BE2C (cell line): ENCODE results near the gene UTP3.

ENCODE experiments used
- DNase-seq: peaks from one replicate; pipeline ENCODE4 v3.0.0-alpha.2; 2020
- H3K27me3 ChIP-seq: fragments of 250-450 bp; sonication (Bioruptor Pico); 2 replicates; pipeline ENCODE4 v1.5.1; 2020; ENCODE audit warnings: mild to moderate bottlenecking
- H3K36me3 ChIP-seq: fragments of 250-450 bp; sonication (Bioruptor Pico); 2 replicates; pipeline ENCODE4 v1.5.1; 2020; ENCODE audit warnings: mild to moderate bottlenecking
- H3K4me1 ChIP-seq: fragments of 250-450 bp; sonication (Bioruptor Pico); 2 replicates; pipeline ENCODE4 v1.5.1; 2020
- H3K4me3 ChIP-seq: 2 replicates; pipeline ENCODE4 v1.5.1; 2011; ENCODE audit warnings: low read depth, low read length
- H3K9me3 ChIP-seq: fragments of 250-450 bp; sonication (Bioruptor Pico); 2 replicates; pipeline ENCODE4 v1.5.1; 2020
- TF ChIP-seq, protein P1 (sequence below): IDR thresholded peaks from 2 replicates; pipeline ENCODE4 v1.5.1; 2012; ENCODE audit warnings: mild to moderate bottlenecking, low read depth, low read length

The UTP3 gene

DNA sequence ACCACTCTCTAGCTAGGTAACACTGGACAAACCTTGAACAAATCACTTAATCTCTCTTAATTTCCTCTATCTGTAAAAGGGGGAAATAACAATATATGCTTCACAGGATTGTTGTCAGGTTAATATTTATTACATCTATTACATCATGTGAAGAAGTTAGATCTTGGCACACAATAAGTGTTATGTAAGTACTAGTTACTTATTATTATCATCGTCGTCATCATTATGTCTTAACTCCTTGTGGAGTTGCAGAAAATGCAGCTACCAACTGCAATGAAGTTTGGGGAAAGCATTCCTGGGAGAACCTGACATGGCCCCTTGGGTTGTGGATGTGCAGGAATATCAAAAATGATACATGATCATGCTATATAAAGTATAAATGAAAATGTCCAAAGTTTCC, 17.2 kb upstream of the UTP3 start:
- H3K9me3 ChIP-seq: no peaks in the 10 kb centered on the region
- H3K4me3 ChIP-seq: no peak overlapping the region
- no peak for DNase-seq
- TF ChIP-seq, protein P1, sequence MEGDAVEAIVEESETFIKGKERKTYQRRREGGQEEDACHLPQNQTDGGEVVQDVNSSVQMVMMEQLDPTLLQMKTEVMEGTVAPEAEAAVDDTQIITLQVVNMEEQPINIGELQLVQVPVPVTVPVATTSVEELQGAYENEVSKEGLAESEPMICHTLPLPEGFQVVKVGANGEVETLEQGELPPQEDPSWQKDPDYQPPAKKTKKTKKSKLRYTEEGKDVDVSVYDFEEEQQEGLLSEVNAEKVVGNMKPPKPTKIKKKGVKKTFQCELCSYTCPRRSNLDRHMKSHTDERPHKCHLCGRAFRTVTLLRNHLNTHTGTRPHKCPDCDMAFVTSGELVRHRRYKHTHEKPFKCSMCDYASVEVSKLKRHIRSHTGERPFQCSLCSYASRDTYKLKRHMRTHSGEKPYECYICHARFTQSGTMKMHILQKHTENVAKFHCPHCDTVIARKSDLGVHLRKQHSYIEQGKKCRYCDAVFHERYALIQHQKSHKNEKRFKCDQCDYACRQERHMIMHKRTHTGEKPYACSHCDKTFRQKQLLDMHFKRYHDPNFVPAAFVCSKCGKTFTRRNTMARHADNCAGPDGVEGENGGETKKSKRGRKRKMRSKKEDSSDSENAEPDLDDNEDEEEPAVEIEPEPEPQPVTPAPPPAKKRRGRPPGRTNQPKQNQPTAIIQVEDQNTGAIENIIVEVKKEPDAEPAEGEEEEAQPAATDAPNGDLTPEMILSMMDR: no peak
- no peaks in the 10 kb centered on the region; the same call in none of the 2 replicates for H3K27me3 ChIP-seq
- H3K36me3 ChIP-seq: no peaks in the 10 kb centered on the region
- no peaks in the 10 kb centered on the region for H3K4me1 ChIP-seq

DNA sequence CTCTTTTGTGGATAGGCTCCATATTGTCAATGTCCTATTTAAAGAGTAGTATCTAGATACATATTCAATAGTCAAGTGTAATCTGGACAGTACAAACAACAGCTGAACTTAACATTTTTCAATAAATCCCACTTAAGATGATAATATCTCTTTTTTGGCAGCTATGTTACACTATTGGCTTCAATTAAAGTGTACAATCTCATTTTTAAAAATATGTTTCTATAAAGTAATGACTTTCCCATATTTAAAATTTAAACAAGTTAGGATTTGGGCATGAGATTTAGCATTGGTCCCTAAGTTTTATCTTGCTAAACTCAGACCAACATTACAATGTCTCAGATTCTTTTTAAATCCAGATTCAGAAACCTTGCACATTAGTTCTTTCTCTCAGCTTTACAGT, 14.1 kb upstream of the UTP3 start:
- Histone ChIP-seq H3K9me3 (no peaks in the 10 kb centered on the region), H3K4me3 (no peak overlapping the region), H3K36me3 (no peaks in the 10 kb centered on the region), H3K4me1 (no peaks in the 10 kb centered on the region), H3K27me3 (no peaks in the 10 kb centered on the region)
- no peak for DNase-seq
- TF ChIP-seq, protein P1: no peak

DNA sequence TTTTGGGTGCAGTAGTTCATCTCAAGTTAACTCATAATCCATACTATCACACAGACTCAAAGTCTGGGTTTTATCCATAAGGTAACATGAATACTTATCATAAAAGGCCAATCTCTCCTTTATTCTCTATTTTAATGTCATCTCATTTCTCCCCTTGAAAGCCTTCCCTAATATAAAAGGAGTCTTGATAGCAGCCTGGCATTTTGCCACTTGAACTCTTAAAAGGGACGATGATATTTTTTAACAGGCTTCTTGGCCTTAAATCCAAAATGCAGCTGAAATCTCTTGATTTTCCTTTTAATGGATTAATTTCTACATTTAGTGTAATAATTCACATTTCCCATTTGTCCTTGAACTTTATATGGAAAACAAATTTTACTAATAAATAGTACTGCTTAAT, 13.6 kb upstream of the UTP3 start:
- Histone ChIP-seq H3K4me1 (no peaks in the 10 kb centered on the region), H3K4me3 (no peak overlapping the region), H3K27me3 (no peaks in the 10 kb centered on the region), H3K9me3 (no peaks in the 10 kb centered on the region), H3K36me3 (no peaks in the 10 kb centered on the region)
- TF ChIP-seq, protein P1: no peak
- DNase-seq: no peak

DNA sequence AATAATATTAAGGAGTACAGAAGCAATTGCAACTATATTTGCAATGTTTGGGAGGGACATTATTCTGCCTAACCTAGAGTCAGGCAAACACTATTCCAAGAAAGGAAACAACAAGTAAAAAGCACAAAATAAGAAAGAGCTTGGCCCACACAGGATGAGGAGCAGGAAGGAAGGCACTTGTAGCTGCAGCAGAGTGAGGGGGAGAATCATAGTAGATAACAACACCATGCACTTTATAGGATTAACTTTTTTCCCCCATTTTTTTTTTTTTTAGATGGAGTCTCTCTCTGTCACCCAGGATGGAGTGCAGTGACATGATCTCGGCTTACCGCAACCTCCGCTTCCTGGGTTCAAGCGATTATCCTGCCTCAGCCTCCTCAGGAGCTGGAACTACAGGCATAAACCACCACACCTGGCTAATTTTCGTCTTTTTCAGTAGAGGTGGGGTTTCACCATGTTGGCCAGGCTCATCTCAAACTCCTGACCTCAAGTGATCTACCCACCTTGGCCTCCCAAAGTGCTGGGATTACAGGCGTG, 11.7 kb upstream of the UTP3 start:
- Histone ChIP-seq H3K4me3 (no peak overlapping the region), H3K27me3 (no peaks in the 10 kb centered on the region), H3K36me3 (no peaks in the 10 kb centered on the region), H3K4me1 (no peaks in the 10 kb centered on the region), H3K9me3 (no peaks in the 10 kb centered on the region)
- TF ChIP-seq, protein P1: no peak
- no peak for DNase-seq

DNA sequence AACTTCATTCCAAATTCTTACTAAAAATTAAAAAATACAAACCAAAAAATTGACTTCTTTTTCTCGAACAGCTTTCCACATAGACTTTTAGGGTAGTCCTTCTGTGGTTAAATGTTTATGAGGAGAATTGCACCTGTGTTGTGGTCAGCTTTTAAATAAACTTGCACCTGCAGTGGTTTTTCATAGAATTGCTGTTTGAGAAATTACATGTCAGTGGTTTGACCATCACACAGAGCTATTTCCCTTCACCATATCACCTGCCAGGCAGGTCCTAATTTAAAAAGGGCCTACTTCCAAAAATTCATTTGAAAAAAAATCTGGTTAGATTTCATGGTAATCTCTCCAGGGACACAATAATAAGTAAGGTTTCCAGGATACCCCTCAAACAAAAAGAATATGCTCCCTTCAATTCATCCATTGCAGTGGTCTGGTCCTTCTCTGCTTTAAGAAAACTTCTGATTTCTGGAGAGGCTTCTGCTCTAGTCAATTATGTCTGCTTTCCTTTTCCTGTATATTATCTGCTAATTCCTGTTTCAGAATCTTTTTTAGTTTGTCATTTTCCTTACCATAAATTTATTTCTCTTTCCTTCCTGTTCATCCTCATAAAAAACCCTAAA, 9.8 kb upstream of the UTP3 start:
- TF ChIP-seq, protein P1: no peak
- H3K4me1 ChIP-seq: no peaks in the 10 kb centered on the region
- no peak overlapping the region for H3K4me3 ChIP-seq
- H3K27me3 ChIP-seq: no peaks in the 10 kb centered on the region
- DNase-seq: no peak
- H3K9me3 ChIP-seq: no peaks in the 10 kb centered on the region
- no peaks in the 10 kb centered on the region for H3K36me3 ChIP-seq

DNA sequence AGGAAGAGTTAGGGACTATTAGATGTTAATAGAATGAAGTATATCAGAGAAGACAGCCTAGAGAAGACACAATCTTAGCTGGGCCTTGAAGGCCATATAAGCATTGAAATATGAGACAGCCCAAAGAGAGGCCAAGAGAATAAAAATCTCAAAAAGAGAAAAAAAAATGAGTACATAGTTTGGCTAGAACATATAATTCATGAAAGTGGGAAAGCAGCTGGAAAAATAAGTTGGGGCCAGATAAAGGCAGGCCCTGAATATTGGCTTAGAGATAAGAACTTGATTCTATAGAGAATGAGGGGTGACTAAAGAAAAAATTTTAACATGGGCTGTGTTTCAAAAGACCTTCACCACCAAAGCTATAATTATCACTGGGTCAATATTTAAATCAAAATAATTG, 7.4 kb upstream of the UTP3 start:
- no peaks in the 10 kb centered on the region for H3K4me1 ChIP-seq
- H3K4me3 ChIP-seq: no peak overlapping the region
- no peaks in the 10 kb centered on the region for H3K27me3 ChIP-seq
- TF ChIP-seq, protein P1: no peak
- no peaks in the 10 kb centered on the region for H3K9me3 ChIP-seq
- no peaks in the 10 kb centered on the region for H3K36me3 ChIP-seq
- no peak for DNase-seq
